NCI-H82 treated with DMSO at 0.1 percent for 48 hours (cell line): ENCODE measurements around the gene POLR2F.

Experiments
- DNase-seq: peaks from one replicate; lab custom pipeline; 2025; ENCODE audit not compliant: unreplicated experiment; lab: John Stamatoyannopoulos, UW

Gene POLR2F

GRCh38 chr22:37981282-37982011, 27.9 kb downstream of the POLR2F start:
- no peak for DNase-seq

GRCh38 chr22:37982151-37982785, 28.8 kb downstream of the POLR2F start:
- no peak for DNase-seq

- no peak for DNase-seq
These were observed 29.7 kb downstream of the POLR2F start for GRCh38 chr22:37982938-37983859.

- no peak for DNase-seq
These were observed 30.6 kb downstream of the POLR2F start, which contains the start of gene SOX10 for GRCh38 chr22:37983860-37984791. Gene SOX10 (minus strand): TSS chr22:37984555. CDS start chr22:37983784, 771 bp downstream.

- no peak for DNase-seq
These were observed 31.6 kb downstream of the POLR2F start for GRCh38 chr22:37985050-37985585.

GRCh38 chr22:37985751-37986281, 32.3 kb downstream of the POLR2F start:
- no peak for DNase-seq

GRCh38 chr22:37986371-37986770, 32.9 kb downstream of the POLR2F start:
- DNase-seq, result no peak

GRCh38 chr22:37989146-37990045, 35.9 kb downstream of the POLR2F start:
- DNase-seq, result no peak

GRCh38 chr22:37990301-37990700, 36.8 kb downstream of the POLR2F start:
- DNase-seq, result no peak

GRCh38 chr22:37990862-37991261, 37.4 kb downstream of the POLR2F start:
- DNase-seq, result no peak

GRCh38 chr22:37991731-37992442, 38.4 kb downstream of the POLR2F start:
- no peak for DNase-seq

- no peak for DNase-seq
These were observed 40.5 kb downstream of the POLR2F start for GRCh38 chr22:37994049-37994448.

GRCh38 chr22:37994982-37995381, 41.5 kb downstream of the POLR2F start:
- no peak for DNase-seq

GRCh38 chr22:37995460-37995859, 42.0 kb downstream of the POLR2F start:
- DNase-seq, result no peak

GRCh38 chr22:37996079-37996478, 42.6 kb downstream of the POLR2F start:
- DNase-seq, result no peak

GRCh38 chr22:37996515-37997246, 43.2 kb downstream of the POLR2F start:
- no peak for DNase-seq

GRCh38 chr22:37998543-37998942, 45.0 kb downstream of the POLR2F start:
- DNase-seq, result no peak

- no peak for DNase-seq
These were observed 45.7 kb downstream of the POLR2F start for GRCh38 chr22:37999236-37999635.
